Hematopoietic multipotent progenitor cell treated with erythropoietin and hydrocortisone succinate and interleukin-3 and kit ligand, for 8 days (in vitro differentiated cells): ENCODE results near the gene TP53TG5.

Experiments
- DNase-seq: peaks from one replicate; pipeline ENCODE4 v3.0.0-alpha.2; 2015

Gene TP53TG5

DNA sequence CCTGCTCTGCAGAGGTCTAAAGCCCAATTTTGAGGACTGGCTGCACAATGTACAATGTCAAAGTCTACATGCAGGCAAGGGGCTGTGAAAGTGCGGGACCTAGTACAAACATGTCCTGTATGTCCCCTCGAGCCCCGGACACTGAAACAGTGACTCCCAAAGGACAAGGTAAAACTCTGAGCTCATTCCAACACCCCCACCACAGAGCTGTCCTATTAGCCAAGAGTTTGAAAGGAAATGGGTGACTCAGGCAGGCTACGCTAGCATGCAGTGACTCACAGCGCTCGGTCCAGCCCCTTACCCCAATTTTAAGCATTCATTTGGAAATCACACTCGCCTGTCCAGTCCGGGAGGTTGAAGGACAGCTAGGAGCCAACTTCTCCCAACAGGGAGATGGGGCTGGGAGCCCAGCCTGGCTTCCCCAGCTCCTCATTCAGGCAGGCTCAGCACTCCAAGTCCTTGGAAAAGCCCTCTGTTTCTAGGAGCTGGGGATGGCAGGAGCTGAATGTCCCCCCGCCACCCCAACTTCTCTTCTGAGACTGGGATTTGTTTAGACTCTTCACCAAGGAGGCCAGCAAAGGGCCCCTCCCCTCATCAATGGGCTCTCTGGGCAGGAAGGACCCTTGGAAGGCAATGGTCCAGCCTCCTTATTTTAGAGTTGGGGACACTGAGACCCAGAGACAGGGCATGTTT lies 33.8 kb downstream of the TP53TG5 start:
- DNase-seq = no peak

DNA sequence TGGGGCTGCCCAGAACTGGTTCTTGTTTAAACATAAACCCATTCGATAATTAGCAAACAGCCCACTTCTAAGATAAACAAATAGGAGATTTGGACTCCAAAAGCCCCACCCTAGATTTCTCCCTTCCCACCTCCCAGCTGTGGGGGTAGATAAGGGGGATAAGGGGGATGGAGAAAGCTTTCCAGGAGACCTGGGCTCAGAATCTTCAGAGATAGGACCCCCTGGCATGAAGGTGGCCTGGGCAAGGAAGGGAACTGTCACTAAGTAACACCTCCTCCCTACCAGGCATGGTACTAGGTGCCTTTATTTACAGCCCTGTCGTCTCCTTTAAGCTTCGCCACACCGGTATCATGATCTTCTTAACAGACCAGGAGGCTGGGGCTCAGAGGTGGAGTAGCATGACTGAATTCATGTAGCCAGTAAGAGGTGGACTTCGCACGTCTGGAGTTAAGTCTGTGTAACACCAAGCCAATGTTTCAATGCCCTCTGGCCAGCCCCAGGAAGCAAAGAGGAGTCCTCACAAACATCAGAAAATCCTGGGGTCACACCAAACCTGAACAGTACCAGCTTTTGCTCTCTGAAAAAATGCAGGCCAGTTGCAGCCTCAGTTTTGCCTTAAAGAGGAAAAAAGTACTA lies 34.5 kb downstream of the TP53TG5 start:
- DNase-seq = peak; percentile 91

DNA sequence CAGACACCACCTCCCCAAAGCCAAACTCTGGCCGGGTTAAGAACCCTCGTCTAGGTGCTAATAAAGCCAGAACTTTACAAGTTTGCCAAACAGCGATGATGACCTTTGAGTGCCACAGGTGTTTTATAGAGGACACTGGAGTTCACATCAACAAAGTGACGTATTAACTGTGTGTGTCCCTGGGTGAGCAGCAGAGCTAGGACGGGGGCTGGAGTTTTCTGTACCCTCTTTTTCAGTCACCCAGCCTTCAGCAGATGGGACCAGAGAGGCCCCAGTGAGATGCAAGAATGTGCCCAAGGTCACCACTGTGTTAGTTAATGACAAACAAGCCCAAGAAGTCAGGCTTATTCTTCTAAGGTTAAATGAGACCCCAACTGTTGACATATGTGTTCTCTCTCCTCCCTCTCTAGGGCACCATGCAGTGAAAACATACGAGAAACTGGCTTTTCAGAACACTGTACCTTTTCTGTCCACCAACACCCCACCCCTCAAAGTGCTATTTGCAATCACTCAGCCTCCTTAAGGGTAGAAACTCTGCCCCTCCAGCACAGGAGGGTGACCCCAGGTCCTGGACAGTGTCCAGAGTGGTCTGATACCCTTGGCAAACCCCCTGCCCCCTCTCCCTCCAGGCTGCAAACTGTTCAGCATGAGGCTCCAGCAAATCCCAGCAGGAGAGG lies 35.1 kb downstream of the TP53TG5 start:
- DNase-seq = no peak

DNA sequence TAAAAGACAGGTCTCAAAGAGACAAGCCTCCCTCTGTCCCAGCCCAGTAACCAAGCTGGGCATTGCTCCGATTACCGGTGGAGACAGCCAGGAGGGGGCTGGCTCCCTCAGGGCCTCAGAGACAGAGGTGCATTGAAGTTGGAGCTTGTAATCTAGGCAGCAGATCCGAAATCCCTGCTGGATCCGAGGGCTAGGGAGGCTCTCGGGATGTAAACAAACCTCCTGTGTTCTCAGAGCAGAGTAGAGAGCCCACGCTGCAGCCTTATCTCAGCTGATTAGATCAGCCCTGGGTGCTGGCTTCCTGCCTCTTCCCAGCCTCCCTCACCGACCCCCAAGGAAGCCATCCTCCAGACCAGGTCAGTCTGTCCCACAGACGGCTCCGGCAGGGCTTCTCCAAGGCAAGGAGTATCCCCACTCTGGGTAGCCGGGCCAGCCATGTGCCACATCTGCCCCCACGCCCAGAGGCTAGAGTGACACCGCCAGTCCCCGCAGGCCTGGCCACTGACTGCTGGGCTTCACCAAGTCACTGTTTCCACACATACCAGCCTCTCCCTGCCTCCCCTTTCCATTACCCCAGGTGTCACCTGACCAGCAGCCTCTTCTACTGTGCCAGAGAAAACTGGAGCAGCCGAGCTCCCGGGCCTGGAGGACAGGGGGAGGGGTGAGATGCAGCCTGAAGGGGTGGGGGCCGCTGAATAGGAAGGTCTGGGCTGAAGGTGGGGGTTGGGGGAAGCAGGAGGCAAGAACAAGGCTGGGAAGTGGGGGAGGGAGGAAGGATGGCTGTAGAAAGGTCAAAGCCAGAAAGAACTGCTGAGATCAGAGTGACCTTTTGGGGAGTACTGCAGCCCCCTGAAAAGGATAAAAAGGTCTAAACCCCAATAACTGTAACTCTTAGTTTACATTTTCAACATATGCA lies 35.9 kb downstream of the TP53TG5 start:
- no peak for DNase-seq

DNA sequence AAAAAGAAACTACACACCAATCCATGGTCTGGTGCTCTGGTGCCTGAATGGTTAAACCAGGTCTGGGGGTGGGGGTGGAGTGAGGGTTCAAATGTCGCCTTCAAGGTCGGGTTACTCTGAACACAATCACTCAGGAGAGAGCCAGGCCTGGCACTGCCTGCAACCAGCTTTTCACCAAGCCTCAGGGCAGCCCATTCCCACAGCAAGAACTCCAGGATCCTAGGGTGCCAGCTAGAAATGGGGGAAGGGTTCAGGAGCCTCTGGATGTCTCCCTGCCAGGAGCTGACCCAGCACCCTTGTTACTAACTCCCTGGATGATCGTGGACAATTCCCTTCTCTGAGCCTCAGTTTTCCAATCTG lies 36.6 kb downstream of the TP53TG5 start:
- no peak for DNase-seq

DNA sequence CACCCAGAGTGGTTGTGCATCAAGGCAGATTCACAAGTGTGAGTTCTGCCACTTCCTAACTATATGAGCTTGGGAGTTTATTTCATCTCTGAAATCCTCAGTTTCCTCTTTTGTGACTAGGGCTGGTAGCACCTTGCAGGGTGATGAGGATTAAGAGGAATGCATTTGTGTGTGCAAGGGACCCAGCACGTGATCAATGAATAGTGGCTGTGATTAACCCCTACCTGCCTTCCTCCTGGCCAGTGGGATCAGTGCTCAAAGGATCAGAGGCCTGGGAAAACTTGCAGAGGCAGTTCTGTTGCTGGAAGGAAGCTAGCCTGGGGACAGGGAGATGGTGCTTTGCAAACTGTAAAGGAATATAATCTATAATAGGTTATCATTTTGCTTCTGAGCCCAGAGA lies 37.2 kb downstream of the TP53TG5 start:
- DNase-seq = no peak

DNA sequence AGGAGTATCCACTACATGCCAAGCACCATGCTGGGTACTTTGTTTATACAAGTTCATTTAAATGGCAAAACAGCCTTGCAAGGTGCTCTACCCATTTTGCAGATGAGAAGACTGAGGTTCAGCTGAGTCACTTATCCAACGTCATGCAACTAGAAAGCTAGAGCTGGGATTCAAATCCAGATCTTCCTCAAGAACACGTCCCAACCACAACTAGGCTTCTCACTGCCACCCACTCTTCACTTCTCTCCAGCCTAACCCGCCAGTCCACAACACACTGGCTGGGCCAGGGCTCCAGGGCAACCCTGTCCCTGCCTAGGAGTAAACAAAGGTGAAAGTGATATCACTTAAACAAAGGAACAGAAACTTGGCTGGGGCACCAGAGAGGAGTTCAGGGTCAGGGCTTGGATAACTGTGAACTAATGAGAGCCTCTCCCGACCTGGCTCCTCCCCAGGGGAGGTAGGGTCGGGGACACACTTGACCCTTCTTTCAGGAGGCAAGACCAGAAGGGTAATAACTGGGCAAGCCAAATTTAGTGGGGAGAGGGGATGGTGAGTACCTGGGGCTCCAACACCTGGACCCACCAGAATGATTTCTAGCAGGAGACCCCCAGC lies 37.8 kb downstream of the TP53TG5 start:
- DNase-seq = peak; percentile 30

DNA sequence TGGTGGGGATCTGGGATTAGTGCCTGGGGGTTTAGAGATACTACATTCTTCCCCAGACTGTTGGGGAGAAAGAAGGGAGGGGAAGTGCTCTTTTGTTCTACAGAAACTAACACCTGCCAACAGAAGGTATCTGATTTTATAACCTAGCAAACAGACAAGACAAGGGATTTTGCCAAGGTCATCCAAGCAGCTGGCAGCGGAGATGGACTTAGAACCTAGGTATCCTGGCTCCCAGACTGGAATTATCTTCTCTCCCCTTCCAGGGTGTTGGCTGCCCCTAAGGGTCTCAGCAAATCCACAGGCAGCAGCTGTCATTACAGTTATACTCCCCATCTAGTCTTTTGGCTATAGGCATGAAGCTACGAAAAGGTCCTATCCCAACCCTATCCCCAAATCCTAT lies 38.3 kb downstream of the TP53TG5 start:
- DNase-seq = no peak

DNA sequence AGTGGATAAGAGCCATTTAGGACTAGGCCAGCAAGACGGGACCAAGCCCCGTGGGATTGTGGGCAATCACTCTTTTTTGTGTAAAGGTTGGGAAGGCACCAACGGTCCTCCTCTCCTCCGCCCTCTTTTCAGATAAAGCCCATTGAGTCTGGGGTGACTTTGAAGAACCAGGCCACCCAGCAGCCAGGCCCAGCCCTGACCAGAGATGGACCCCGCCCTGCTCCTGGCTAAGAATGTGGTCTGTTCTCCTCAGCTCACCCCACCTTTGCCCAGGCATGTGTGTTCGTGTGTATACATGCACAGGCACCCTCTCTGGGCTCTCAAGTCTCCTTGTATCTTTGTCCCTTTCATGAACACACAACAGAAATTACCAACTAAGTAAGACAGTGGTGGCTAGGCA lies 39.0 kb downstream of the TP53TG5 start:
- peak; percentile 90 for DNase-seq

DNA sequence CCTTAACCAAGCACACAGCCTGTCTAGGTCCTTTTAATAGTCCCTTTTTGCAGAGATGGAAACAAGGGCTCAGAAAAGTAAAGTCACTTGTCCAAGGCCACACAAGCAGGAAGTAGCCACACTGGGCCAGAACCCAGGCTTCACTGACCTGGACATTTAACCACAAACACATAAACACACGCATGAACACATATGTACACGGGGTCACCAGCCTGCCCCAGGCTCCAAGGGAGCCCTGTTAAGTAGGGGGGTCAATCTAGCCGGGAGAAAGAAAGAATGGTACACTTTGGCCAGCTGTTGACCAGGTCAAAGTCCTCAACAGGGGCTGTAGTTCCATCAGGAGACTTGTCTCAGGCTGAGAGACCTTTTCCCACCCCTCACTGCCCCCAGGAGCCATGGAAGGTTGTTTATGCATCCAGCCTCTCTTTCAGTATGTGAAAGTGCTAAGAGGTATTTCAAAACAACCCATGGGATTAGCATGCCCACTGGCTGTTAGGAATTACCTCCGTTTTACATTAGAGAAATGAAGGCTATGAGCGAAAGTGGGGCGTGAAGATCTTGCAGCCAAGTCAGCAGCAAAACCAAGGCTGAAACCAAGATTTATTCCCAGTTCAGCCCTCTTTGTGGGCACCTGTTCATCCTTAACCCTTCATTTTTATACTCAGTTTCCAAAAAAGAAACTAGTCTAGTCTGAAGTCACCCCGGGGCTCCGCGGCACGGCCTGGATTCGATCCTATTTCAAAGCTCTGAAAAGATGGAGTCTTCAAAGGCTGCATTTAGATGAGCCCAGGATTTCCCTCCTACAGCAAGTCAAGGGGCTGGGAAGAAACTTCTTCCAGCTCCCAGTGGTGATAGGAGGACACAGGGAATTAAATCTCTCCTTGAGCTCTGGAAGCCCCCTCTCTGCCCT lies 39.7 kb downstream of the TP53TG5 start:
- no peak for DNase-seq

DNA sequence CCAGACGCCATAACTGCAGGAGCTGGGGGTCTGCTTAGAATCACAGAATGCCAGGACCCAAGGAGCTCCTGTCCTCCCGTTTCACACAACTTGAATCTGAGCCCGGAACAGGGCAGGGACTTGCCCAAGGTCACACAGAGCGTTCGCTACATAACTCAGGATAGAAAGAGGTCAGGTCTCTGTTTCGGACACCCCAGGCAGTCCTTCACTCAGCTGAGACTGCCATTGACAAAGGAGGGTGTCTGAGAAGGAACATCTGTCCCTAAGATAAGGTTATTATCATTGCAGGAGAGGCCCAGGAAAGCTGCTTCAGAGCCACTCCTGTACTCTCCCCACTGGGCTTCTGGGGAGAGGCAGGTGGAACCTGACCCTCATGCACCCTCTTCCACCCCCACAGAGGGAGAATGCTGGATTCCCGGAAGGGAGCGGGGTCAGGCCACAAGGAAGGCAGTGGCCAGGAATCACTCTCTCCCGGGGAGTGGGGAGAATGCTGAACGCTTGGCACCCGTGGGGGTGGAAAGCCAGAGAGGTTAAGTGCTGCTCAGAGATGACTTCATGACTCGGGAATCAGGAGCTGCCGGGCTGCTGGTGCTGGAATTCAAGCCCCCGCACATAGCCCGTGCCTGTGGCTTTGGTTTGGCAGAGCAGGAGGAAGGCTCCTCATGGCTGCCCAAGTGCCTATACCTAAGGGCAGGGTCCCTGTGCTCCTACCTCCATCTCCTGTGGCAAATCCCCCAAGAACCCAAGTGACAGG lies 40.6 kb downstream of the TP53TG5 start:
- DNase-seq = peak; percentile 76

DNA sequence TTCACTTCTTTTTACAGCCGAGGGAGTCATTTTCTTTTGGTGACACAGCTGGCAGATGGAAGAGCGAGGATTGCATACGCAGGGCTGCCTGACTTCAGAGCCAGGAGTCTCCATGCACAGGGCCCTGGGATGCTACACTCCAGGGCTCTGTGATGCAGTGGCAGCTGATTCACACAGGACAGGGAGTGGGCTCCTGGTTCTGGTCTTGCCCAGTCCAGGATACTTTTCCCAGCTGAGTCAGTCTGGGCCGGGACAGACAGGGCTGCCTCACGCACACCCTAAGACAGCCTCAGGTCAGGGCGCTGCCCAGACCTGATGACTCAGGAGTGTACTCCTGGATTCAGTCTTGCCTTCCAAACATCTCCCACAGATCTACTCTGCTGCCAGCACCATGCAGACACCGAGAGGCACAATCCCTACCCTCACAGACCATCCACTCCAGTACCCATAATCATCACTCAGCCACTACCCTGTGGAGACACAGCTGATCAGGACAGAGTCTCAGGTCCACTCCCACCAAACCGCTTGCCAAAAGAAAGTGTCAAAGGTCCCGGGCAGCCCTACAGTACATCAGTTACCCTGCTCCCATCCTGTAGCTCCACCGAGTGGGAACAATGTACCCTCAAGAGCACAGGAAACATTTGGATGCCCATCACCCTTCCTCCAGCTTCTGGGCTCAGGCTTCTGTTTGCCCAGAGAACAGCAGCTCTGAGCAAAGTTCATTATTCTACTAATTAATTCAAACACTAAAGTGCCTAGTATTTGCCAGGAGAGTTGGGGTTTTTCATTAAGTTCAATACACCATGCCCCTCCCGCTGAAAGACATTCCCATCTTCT lies 41.4 kb downstream of the TP53TG5 start:
- no peak for DNase-seq

DNA sequence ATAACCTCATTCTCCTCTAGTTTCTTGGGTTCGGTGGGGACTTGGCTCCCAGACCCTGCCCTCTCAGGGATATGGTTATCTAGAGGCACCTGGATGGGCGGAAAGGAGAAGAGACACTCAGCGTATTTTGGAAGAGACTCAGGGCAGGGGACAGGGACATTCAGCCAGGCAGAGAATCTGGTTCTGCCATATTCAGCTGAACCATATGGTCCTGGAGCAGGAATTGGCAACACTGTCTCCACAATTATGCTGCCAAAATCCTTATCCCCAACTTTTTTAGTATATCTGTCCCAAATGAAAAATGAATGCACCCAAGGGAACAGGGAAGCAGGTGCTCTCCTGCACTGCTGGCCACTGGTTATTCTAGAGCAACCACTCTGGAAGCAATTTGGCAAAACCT lies 47.6 kb downstream of the TP53TG5 start:
- DNase-seq = no peak

DNA sequence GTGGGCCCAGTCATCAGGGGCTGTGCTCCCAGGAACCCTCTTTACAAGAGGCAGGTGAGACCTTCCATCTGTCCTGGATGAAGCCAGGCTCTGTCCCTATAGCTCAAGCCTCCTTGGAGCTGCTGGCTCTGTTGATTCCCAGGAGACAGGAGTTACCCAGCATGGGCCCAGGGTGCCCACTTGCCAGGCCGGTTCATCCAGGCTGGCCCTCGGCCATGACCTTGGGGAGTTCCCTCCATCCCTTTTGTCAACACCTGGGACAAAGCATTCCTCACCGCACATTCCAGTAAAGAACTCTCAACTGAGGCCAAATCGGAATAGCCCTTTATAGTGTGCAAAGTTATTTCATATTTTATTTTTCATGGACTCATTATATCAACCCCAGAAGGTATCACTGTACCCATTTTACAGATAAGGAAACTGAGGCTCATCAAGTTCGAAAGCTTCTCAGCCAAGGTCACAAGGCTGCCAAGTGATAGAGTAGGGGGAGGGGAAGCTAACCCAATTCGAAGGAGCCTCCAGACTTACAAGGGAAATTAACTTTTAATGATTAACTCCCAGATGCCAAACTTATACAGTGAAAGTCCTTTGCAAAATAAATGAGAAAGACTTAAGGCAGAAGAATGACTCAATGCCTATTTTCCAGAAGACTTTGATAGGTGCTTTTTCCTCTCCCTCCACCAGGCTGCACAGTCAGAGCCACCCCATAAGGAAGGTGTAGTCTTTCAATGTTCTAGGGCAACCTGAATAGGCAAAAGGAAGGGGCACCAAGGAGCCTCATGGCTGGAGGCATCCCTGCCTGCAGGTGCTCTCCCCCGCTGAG lies 48.4 kb downstream of the TP53TG5 start:
- DNase-seq = no peak

DNA sequence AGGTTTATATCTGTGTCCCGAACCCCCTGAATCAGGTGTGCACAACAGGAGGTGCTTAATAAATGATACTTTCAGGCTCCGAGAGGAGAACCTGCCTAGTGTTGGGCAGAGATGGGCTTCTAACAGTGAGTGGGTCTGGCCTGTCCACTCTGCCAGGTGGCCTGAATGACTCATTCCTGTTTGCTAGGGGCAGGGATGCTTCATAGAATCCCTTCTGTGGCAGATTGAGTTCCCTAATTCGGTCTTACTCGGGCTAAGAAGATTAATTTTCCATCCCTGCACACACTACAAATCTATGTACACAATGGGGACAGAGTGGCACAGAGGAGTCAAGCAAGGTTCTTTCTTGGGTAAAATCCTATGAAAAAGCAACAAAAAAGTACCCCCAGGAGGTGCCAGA lies 49.7 kb downstream of the TP53TG5 start:
- DNase-seq = no peak

DNA sequence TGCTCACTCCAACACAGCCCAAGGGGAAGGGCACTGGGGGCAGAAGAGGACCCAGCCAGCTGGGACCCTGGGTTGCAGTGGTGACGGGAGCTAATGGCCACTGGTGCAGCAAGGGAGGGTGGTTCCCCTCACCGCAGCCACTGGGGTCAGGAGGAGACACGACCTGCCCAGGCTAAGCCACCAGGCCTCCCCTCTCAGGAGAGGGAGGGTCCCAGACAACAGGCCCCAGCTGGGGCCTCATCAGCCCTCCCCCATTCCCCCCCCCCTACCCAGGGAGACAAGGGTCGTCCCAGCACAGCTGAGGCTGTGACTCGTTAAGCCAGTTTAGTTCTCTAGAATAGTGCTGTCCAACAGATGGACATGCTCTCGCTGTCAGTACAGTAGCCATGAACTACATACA lies 52.8 kb downstream of the TP53TG5 start:
- no peak for DNase-seq

DNA sequence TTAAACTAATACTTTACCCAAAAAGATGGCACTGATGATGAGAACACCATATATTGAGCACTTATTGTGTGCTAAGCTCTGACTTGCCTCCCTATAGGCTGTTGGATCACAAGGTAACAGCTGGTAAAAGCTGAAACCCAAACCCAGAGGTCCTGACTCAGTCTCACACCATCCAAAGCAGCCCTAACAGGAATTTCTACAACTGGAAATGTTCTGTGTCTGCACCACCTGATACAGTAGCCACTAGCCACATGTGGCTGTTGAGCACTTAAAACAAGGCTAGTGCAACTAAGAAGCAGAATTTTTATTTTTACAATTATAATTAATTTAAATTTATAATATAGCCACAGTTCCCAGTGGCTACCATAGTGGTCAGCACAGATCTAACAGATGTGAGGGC lies 54.4 kb downstream of the TP53TG5 start:
- no peak for DNase-seq

DNA sequence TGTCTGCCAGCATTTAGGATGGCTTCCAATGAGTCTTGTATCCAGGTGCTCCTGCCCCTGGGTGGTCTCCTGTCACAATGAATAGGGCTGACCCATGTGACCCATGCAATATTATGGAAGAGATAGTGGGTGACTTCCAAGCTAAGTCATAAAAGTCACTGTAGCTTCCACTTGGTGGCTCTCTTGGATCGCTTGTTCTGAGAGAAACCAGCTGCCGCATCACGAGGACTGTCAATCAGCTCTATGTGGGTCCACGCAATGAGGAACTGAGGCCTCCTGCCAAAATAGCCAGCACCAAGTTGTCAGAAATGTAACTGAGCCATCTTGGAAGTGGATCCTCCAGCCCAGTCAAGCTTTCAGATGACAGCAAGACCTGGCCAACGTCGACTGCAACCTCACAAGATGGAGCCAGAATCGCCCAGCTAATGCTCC lies 55.2 kb downstream of the TP53TG5 start:
- DNase-seq = peak; percentile 89
